HG02588 (cell line): ENCODE data around the gene COASY.
"Not testable (repeated sequence)": the region's sequence is repeated elsewhere in the genome, so short reads cannot be mapped to it uniquely, and the experiment has no call there.

ENCODE experiments used
- ATAC-seq: cut with Tn5 transposase; IDR thresholded peaks from one replicate; pipeline ENCODE4 v1.9.1; 2021; ENCODE audit warnings: mild to moderate bottlenecking, moderate library complexity; ENCODE audit not compliant: unreplicated experiment

Gene COASY

GRCh38 chr17:42552736-42553135, 9.2 kb upstream of the COASY start, which contains the start of gene HSD17B1:
TSS of gene HSD17B1 (plus strand) at chr17:42552923. CDS start at chr17:42552934, 11 bp downstream.
- ATAC-seq, result not testable (repeated sequence)

GRCh38 chr17:42553161-42553818, 8.7 kb upstream of the COASY start:
- ATAC-seq, result no peak

- ATAC-seq, result no peak
Observed at GRCh38 chr17:42553866-42554249, 8.1 kb upstream of the COASY start.

- peak; percentile 65 for ATAC-seq
Observed at GRCh38 chr17:42554250-42555121, 7.5 kb upstream of the COASY start.

GRCh38 chr17:42555122-42555622, 6.8 kb upstream of the COASY start:
- ATAC-seq, result no peak

- ATAC-seq, result not testable (repeated sequence)
Observed at GRCh38 chr17:42555961-42556617, 5.9 kb upstream of the COASY start.

GRCh38 chr17:42559075-42559474, 2.9 kb upstream of the COASY start:
- ATAC-seq, result no peak

- no peak for ATAC-seq
Observed at GRCh38 chr17:42560246-42560645, 1.7 kb upstream of the COASY start.

- no peak for ATAC-seq
Observed at GRCh38 chr17:42562388-42563142, 617 bp downstream of the COASY start.

- ATAC-seq, result no peak
Observed at GRCh38 chr17:42563143-42563509, 1.2 kb downstream of the COASY start.

GRCh38 chr17:42563543-42563942, 1.6 kb downstream of the COASY start:
- ATAC-seq, result no peak

GRCh38 chr17:42563950-42564349, 2.0 kb downstream of the COASY start:
- ATAC-seq, result no peak

- no peak for ATAC-seq
Observed at GRCh38 chr17:42564815-42565522, 3.0 kb downstream of the COASY start.

GRCh38 chr17:42565523-42566214, 3.7 kb downstream of the COASY start:
- no peak for ATAC-seq

- no peak for ATAC-seq
Observed at GRCh38 chr17:42566215-42566882, 4.4 kb downstream of the COASY start.

GRCh38 chr17:42566883-42567573, 5.1 kb downstream of the COASY start, which contains the start of gene MLX:
TSS of gene MLX (plus strand) at chr17:42567100. CDS start at chr17:42567125, 25 bp downstream.
- ATAC-seq, result peak; percentile 60

GRCh38 chr17:42568341-42569111, 6.6 kb downstream of the COASY start:
- ATAC-seq, result no peak
